Lung microvascular endothelial cell (primary cell): ENCODE measurements around the gene TBC1D24. TPM values are rescaled to one million over a fixed set of nuclear protein-coding genes. Genes with fewer than 3 reads are reported as not detected.

Experiments
- DNase-seq, 2 donors: peaks; one replicate each; pipeline versions ENCODE4 v3.0.0 to v3.0.0-alpha.2; 2010; ENCODE audit warnings: low read depth in 2 of 2
- total RNA-seq: library from RNA; depleted of rRNA; stranded (reverse); fragments of >200 nt; gene quantifications from 2 replicates; pipeline ENCODE4 v1.2.1, GENCODE V29; 2014

The TBC1D24 gene
- total RNA-seq, 1 donor from 2014 or later = 6.3 TPM

DNA sequence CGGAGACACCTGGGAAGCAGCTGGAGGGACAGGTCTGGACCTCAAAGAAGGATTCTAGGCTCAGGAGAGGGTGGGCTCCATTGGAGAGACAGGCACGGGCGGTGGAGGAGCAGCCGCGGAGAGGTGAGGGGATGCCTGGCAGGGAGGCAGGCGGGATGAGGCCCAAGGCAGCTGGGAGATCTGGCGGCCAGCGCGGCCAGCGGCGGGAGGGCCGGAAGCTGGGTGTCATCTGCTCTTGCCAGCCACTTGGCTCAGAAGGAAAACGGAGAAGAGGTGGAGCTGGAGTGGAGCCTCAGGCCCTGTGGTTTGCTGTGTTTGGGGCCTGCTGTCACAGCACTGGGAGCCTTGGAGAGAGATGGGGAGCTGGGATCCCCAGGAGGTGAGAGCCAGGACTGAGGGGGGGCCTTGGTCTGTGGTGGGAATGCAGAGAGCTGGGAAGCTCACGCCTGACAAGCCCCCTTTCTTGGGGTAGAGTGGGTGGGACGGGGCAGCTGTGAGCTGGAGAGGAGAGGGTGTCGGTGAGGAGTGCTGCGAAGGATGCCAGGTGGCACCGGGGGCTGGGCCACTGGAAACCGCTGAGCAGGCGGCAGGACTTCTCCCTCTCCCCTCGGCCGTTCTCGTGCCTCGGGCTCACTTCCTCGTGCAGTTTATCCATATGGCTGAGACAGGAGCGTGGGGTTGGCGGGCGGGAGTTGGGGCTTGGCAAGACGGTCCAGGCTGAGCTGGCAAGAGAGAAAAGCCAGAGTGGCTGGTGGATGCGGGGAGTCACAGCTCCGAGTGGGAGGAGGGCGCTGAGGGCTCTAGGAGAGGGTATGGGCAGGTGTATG, 8.0 kb downstream of the TBC1D24 start:
- peak in 1 of 2 donors; percentile 26 for DNase-seq

GRCh38 chr16:2483939-2484897, 9.3 kb downstream of the TBC1D24 start:
- DNase-seq = no peak

GRCh38 chr16:2484898-2485508, 10.1 kb downstream of the TBC1D24 start:
- no peak for DNase-seq

DNA sequence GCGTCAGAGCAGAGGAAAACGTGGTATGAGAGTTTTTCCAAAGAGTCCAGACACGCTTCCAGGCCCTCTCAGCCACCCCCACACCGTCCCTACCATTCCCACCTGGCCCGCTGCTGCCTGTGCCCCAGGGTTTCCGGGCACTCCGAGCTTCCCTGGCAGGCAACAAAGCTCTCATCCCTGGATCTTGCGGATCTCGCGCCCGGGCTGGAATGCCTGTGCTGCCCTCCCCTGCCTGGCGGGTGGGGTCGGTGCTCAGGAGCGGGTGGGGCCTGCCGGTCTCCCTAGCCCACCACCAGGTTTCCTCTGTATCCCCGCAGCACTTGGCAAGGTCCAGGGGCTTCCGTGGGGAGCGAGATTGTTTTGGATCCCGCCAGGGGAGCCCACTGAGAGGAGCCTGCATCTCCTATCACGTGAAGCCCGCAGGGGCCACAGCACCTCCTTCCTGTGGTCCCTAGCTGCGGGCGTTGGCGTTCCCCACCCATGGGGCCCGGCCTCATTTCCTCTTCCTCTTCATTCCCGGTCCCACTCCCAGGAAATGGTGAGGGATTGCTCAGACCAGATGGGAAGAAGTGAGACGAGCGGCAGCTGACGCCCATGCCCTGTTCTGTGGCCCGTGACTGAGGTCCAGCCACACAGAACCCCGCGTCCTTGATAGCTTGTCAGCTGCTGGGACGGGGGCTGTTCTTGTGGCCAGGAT, 11.0 kb downstream of the TBC1D24 start:
- peak in 1 of 2 donors; percentile 39 for DNase-seq

GRCh38 chr16:2486645-2487516, 12.0 kb downstream of the TBC1D24 start:
- no peak for DNase-seq

GRCh38 chr16:2487517-2487842, 12.6 kb downstream of the TBC1D24 start:
- no peak for DNase-seq

GRCh38 chr16:2487903-2488531, 13.1 kb downstream of the TBC1D24 start:
- no peak for DNase-seq

GRCh38 chr16:2489581-2489980, 14.7 kb downstream of the TBC1D24 start:
- DNase-seq = no peak

GRCh38 chr16:2490190-2491105, 15.5 kb downstream of the TBC1D24 start:
- no peak for DNase-seq

GRCh38 chr16:2492292-2492691, 17.4 kb downstream of the TBC1D24 start:
- no peak for DNase-seq

GRCh38 chr16:2493605-2494004, 18.7 kb downstream of the TBC1D24 start:
- no peak for DNase-seq

GRCh38 chr16:2494616-2495015, 19.7 kb downstream of the TBC1D24 start:
- DNase-seq = no peak

- DNase-seq = no peak
Measured at GRCh38 chr16:2495041-2495440, 20.1 kb downstream of the TBC1D24 start.

DNA sequence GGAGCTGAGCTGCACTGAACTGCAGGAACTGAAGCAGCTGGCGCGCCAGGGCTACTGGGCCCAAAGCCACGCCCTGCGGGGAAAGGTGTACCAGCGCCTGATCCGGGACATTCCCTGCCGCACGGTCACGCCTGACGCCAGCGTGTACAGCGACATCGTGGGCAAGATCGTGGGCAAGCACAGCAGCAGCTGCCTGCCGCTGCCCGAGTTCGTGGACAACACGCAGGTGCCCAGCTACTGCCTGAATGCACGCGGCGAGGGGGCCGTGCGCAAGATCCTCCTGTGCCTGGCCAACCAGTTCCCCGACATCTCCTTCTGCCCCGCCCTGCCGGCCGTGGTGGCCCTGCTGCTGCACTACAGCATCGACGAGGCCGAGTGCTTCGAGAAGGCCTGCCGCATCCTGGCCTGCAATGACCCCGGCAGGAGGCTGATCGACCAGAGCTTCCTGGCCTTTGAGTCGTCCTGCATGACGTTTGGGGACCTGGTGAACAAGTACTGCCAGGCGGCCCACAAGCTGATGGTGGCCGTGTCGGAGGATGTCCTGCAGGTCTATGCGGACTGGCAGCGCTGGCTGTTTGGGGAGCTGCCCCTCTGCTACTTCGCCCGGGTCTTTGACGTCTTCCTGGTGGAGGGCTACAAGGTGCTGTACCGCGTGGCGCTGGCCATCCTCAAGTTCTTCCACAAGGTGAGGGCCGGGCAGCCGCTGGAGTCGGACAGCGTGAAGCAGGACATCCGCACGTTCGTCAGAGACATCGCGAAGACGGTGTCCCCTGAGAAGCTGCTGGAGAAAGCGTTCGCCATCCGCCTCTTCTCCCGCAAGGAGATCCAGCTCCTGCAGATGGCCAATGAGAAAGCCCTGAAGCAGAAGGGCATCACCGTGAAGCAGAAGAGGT, 21.5 kb downstream of the TBC1D24 start:
- DNase-seq = no peak

- DNase-seq = no peak
Measured at GRCh38 chr16:2497116-2497630, 22.2 kb downstream of the TBC1D24 start.

DNA sequence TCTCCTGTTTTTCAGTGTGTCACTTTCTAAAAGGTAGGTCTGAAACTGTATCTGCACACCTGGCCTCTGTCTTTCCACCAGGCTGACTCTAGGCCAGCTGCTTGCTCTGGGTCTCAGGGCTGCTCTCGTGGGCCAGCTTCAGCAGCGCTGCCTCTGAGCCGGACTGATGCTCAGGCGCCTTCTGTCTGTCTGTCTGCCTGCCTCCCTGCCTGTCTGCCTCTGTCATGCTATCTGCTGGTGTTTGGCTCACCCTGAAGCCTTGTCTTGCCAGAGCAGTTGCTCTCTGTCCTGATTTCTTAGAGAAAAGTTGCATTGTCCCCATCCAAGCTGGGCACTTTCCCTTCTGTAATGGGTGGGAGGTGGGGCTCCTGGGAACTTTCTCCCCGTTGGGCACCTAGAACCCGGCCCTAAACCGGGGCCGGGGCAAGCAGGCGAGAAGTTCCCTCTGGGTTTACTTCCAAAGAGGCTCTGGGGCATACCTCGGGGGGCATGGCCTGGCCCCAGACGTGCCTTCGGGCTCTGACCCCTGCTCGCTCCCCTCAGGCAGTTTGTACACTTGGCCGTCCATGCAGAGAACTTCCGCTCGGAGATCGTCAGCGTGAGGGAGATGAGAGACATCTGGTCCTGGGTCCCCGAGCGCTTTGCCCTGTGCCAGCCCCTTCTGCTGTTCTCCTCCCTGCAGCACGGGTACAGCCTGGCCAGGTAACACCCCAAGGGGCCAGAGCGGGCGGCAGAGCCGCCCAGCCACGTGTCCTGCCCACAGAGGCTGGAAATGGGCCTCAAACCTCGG, 23.0 kb downstream of the TBC1D24 start:
- no peak for DNase-seq
